Liver (tissue), 9 donors: Measurements from ENCODE around the gene ZNF765. TPM values are rescaled to one million over a fixed set of nuclear protein-coding genes. Genes with fewer than 3 reads are reported as not detected.
A peak's percentile ranks its signal among the peaks of the same experiment; 100 is the strongest.
"Not testable (repeated sequence)": the region's sequence is repeated elsewhere in the genome, so short reads cannot be mapped to it uniquely, and the experiment has no call there.

ENCODE experiments used
- DNase-seq: peaks from one replicate; pipeline ENCODE4 v3.0.0-alpha.2; 2017; ENCODE audit warnings: low spot score
- H3K27ac ChIP-seq, 2 donors: one replicate each; pipeline ENCODE4 v1.7.0; 2013; ENCODE audit warnings: inconsistent platforms in 2 of 2, low read length in 2 of 2, control low read depth in 1 of 2, low read depth in 1 of 2, mild to moderate bottlenecking in 1 of 2
- H3K27me3 ChIP-seq, 4 donors: one replicate each; pipeline versions ENCODE4 v1.6.1 to v1.7.0; 2013; ENCODE audit warnings: low read length in 3 of 4, inconsistent platforms in 1 of 4, mild to moderate bottlenecking in 1 of 4, moderate library complexity in 1 of 4; ENCODE audit not compliant: control insufficient read depth in 4 of 4, insufficient read depth in 4 of 4
- H3K36me3 ChIP-seq, 4 donors: one replicate each; pipeline versions ENCODE4 v1.6.1 to v1.7.0; 2013; ENCODE audit warnings: low read length in 3 of 4, mild to moderate bottlenecking in 3 of 4, low read depth in 1 of 4, moderate library complexity in 1 of 4; ENCODE audit not compliant: control insufficient read depth in 4 of 4, insufficient read depth in 3 of 4
- H3K4me1 ChIP-seq, 4 donors: one replicate each; pipeline versions ENCODE4 v1.6.1 to v1.7.0; 2013; ENCODE audit warnings: low read length in 3 of 4, mild to moderate bottlenecking in 3 of 4, moderate library complexity in 1 of 4; ENCODE audit not compliant: control insufficient read depth in 4 of 4, insufficient read depth in 4 of 4
- H3K4me3 ChIP-seq, 3 donors: one replicate each; pipeline versions ENCODE4 v1.6.1 to v1.7.0; 2013; ENCODE audit warnings: low read length in 3 of 3, control low read depth in 1 of 3, low read depth in 1 of 3, mild to moderate bottlenecking in 1 of 3
- H3K9ac ChIP-seq, 2 donors: one replicate each; pipeline ENCODE4 v1.7.0; 2013; ENCODE audit warnings: low read length in 2 of 2, mild to moderate bottlenecking in 2 of 2, moderate library complexity in 2 of 2, control low read depth in 1 of 2, low read depth in 1 of 2
- H3K9me3 ChIP-seq, 4 donors: one replicate each; pipeline versions ENCODE4 v1.6.1 to v1.7.0; 2013; ENCODE audit warnings: low read length in 3 of 4; ENCODE audit not compliant: control insufficient read depth in 4 of 4
- EGR1 ChIP-seq, 2 donors: IDR thresholded peaks; 2 replicates each; pipeline ENCODE4 v1.6.1; 2016 to 2018; ENCODE audit warnings: antibody characterized with exemption in 2 of 2, low read depth in 2 of 2
- GABPA ChIP-seq, 2 donors: IDR thresholded peaks in 1 of 2; conservative IDR thresholded peaks in 1 of 2; 2 replicates each; pipeline ENCODE4 v1.6.1; 2016; ENCODE audit warnings: antibody characterized with exemption in 2 of 2, mild to moderate bottlenecking in 1 of 2, moderate library complexity in 1 of 2
- HNF4A ChIP-seq, 2 donors: conservative IDR thresholded peaks; 2 replicates each; pipeline ENCODE4 v1.6.1; 2016; ENCODE audit warnings: antibody characterized with exemption in 2 of 2, mild to moderate bottlenecking in 2 of 2
- MAX ChIP-seq: IDR thresholded peaks from 2 replicates; pipeline ENCODE4 v1.6.1; 2016; ENCODE audit warnings: antibody characterized with exemption
- NR2F2 ChIP-seq: IDR thresholded peaks from 2 replicates; pipeline ENCODE4 v1.6.1; 2016; ENCODE audit warnings: antibody characterized with exemption
- RAD21 ChIP-seq, 2 donors: IDR thresholded peaks; 2 replicates each; pipeline ENCODE4 v1.6.1; 2016; ENCODE audit warnings: antibody characterized with exemption in 2 of 2, mild to moderate bottlenecking in 2 of 2
- REST ChIP-seq: IDR thresholded peaks from 2 replicates; pipeline ENCODE4 v1.6.1; 2016; ENCODE audit warnings: antibody characterized with exemption, mild to moderate bottlenecking
- SP1 ChIP-seq: IDR thresholded peaks from 2 replicates; pipeline ENCODE4 v1.6.1; 2018; ENCODE audit warnings: antibody characterized with exemption, mild to moderate bottlenecking
- TAF1 ChIP-seq: conservative IDR thresholded peaks from 2 replicates; pipeline ENCODE4 v1.6.1; 2016; ENCODE audit warnings: antibody characterized with exemption, mild to moderate bottlenecking
- YY1 ChIP-seq: IDR thresholded peaks from 2 replicates; pipeline ENCODE4 v1.6.1; 2016; ENCODE audit warnings: antibody characterized with exemption, mild to moderate bottlenecking
- WGBS: extraction: QIAGEN DNeasy Blood & Tissue Kit; methylation state at CpG from one replicate; pipeline ENCODE4 v1.1.7; 2013; 5-methylcytosine and 5-hydroxymethylcytosine counted together
- polyA plus RNA-seq, 2 donors: library from polyadenylated mRNA; stranded (reverse) in 1 of 2; unstranded in 1 of 2; fragments of 200-250 nt in 1 of 2; fragments of >200 nt in 1 of 2; fragmentation: Nextera tagmentation in 1 of 2; extraction: Ambion mirVana in 1 of 2; gene quantifications; one replicate each; pipeline versions ENCODE4 v1.2.1 to v1.2.3, GENCODE V29; 2013 to 2015
- total RNA-seq, 2 donors: library from RNA; depleted of rRNA; stranded (reverse); fragments of >200 nt; gene quantifications; one replicate each; pipeline ENCODE4 v1.2.3, GENCODE V29; 2014
- TF ChIP-seq, protein P1 (sequence below): fragments of 150-350 bp; IDR thresholded peaks from 2 replicates; pipeline ENCODE4 v1.5.1; 2017; ENCODE audit warnings: improper control_type of control experiment, low read depth, low read length; ENCODE audit not compliant: missing input control
- donor health status: healthy.
- donor health status: healthy.
- donor health status: healthy.
- donor health status: healthy.
- donor health status: healthy.

Gene ZNF765
- total and polyA plus RNA-seq, 4 donors = 1.3 to 8.5 (median 5.2) TPM

- peak within 1 kb of the TSS; percentile 41 to 81 for H3K9ac ChIP-seq
- H3K4me3 ChIP-seq = peak within 1 kb of the TSS; percentile 63 to 72 (median 65)
- WGBS = 3% methylated on average over 46 of the region's 46 CpGs
- TF ChIP-seq EGR1 (IDR thresholded peaks at IDR 0.05; ENCODE audit: low read depth in 2 of 2) (peak in 1 of 2 donors; percentile 55), TAF1 (no peak), YY1 (peak; percentile 44), SP1 (peak; percentile 68), RAD21 (IDR thresholded peaks at IDR 0.05) (peak in 1 of 2 donors; percentile 16), MAX (peak; percentile 30), GABPA (IDR thresholded peaks at IDR 0.05 in 1 of 2, conservative IDR thresholded peaks at IDR 0.05 in 1 of 2) (peak in 1 of 2 donors; percentile 35), REST (no peak)
- TF ChIP-seq, protein P1, sequence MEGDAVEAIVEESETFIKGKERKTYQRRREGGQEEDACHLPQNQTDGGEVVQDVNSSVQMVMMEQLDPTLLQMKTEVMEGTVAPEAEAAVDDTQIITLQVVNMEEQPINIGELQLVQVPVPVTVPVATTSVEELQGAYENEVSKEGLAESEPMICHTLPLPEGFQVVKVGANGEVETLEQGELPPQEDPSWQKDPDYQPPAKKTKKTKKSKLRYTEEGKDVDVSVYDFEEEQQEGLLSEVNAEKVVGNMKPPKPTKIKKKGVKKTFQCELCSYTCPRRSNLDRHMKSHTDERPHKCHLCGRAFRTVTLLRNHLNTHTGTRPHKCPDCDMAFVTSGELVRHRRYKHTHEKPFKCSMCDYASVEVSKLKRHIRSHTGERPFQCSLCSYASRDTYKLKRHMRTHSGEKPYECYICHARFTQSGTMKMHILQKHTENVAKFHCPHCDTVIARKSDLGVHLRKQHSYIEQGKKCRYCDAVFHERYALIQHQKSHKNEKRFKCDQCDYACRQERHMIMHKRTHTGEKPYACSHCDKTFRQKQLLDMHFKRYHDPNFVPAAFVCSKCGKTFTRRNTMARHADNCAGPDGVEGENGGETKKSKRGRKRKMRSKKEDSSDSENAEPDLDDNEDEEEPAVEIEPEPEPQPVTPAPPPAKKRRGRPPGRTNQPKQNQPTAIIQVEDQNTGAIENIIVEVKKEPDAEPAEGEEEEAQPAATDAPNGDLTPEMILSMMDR = peak; percentile 46
- peaks cover 0 to 5% (median 2%) of the 10 kb centered on the region in 4 donors for H3K4me1 ChIP-seq
- H3K27ac ChIP-seq = peak within 1 kb of the TSS; percentile 69 to 75
- H3K9me3 ChIP-seq = peaks cover 0 to 14% (median 3%) of the 10 kb centered on the region in 4 donors
- peaks cover 0 to 15% (median 4%) of the 10 kb centered on the region in 4 donors for H3K36me3 ChIP-seq
- peak; percentile 99 for DNase-seq
- no peaks in the 10 kb centered on the region for H3K27me3 ChIP-seq
Measured at GRCh38 chr19:53431399-53432087, 36.6 kb downstream of the ZNF765 start, which contains the start of gene ZNF761. Gene ZNF761, plus strand, starts transcription at chr19:53431984. Its CDS starts 15,285 bp downstream, at chr19:53447269.

DNA sequence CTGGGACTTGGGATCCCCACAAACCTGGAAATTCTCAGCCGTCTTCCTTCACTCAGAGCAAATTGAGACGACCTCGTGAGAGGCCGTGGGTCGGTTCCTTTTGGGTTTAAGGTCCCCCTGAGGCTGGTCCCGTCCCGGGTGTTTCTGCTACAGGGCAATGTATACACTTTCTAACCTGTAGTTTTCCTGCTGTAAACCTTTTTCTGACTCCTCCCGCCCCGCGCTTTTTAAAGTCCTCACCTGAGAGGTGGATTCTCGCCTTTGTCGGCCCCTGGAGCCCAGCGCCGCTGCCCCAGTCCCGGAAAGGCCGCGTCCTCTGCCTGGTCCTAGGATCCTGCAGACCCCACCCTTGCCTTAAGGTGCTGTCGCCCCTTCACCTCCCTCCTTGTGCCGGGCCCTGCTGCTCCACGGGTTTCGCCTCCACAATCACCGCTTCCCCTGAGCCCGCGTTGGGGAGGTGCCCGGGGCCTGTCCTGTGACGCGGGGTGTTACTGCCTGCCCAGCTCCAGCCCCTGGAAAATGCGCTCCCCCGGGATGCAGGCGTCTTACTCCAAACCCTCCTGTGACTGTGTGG is 37.2 kb downstream of the ZNF765 start:
- H3K4me3 ChIP-seq = peak overlapping the region; percentile 63 to 72 (median 65)
- H3K27me3 ChIP-seq = no peaks in the 10 kb centered on the region
- TF ChIP-seq REST = no peak
- TF ChIP-seq, protein P1 = no peak
- TF ChIP-seq NR2F2 = no peak
- TF ChIP-seq HNF4A (conservative IDR thresholded peaks at IDR 0.05) = no peak
- TF ChIP-seq RAD21 (IDR thresholded peaks at IDR 0.05) = no peak
- DNase-seq = peak; percentile 41
- H3K9ac ChIP-seq = peak overlapping the region; percentile 41 to 81
- H3K9me3 ChIP-seq = peaks cover 0 to 18% (median 3%) of the 10 kb centered on the region in 4 donors
- peak overlapping the region in 1 of 2 donors; percentile 75 for H3K27ac ChIP-seq
- H3K36me3 ChIP-seq = peaks cover 0 to 14% (median 4%) of the 10 kb centered on the region in 4 donors
- peaks cover 0 to 5% (median 2%) of the 10 kb centered on the region in 4 donors for H3K4me1 ChIP-seq
- WGBS = 1% methylated on average over 30 of the region's 30 CpGs

- peaks cover 3 to 22% (median 10%) of the 10 kb centered on the region in 4 donors for H3K36me3 ChIP-seq
- H3K9ac ChIP-seq = not testable (repeated sequence)
Measured at GRCh38 chr19:53443809-53444208, 48.9 kb downstream of the ZNF765 start.

More at GRCh38 chr19:53443809-53444208, 48.9 kb downstream of the ZNF765 start:
- not testable (repeated sequence) for H3K27me3 ChIP-seq, H3K4me3 ChIP-seq, H3K27ac ChIP-seq, DNase-seq, H3K4me1 ChIP-seq
- WGBS = 79% methylated on average over 2 of the region's 2 CpGs
- peaks cover 7 to 19% (median 12%) of the 10 kb centered on the region in 4 donors for H3K9me3 ChIP-seq
